Neutrophil (primary cell): ENCODE data around the gene TBC1D4.
A peak's percentile ranks its signal among the peaks of the same experiment; 100 is the strongest.

Source experiments
- H3K27ac ChIP-seq: fragments of 200-600 bp; sonication (generic); 2 replicates; pipeline ENCODE4 v1.5.1; 2016; ENCODE audit warnings: mild to moderate bottlenecking, moderate library complexity
- H3K27me3 ChIP-seq: fragments of 200-600 bp; sonication (generic); 2 replicates; pipeline ENCODE4 v1.6.0; 2016; ENCODE audit warnings: mild to moderate bottlenecking
- H3K36me3 ChIP-seq: fragments of 200-600 bp; sonication (generic); 2 replicates; pipeline ENCODE4 v1.5.1; 2017
- H3K4me1 ChIP-seq, 2 experiments: fragments of 200-600 bp in 1 of 2; sonication (generic) in 1 of 2; 1 replicate in 1 of 2; 2 replicates in 1 of 2; pipeline versions ENCODE4 v1.5.1 to v1.6.1; 2013 to 2016; ENCODE audit warnings: low read depth in 1 of 2, low read length in 1 of 2, mild to moderate bottlenecking in 1 of 2, moderate library complexity in 1 of 2; ENCODE audit not compliant: control insufficient read depth in 1 of 2, insufficient read depth in 1 of 2
- H3K4me3 ChIP-seq, 2 experiments: fragments of 200-600 bp in 1 of 2; sonication (generic) in 1 of 2; 1 replicate in 1 of 2; 2 replicates in 1 of 2; pipeline ENCODE4 v1.5.1; 2013 to 2016; ENCODE audit warnings: low read depth in 1 of 2, low read length in 1 of 2, mild to moderate bottlenecking in 1 of 2, moderate library complexity in 1 of 2
- H3K9me3 ChIP-seq: fragments of 200-600 bp; sonication (generic); 2 replicates; pipeline ENCODE4 v1.5.1; 2016
- CTCF ChIP-seq: fragments of 200-600 bp; sonication (generic); IDR thresholded peaks from 2 replicates; pipeline ENCODE4 v1.5.1; 2016; ENCODE audit warnings: antibody characterized with exemption

TBC1D4 gene

GRCh38 chr13:75481176-75482069 lies 546 bp downstream of the TBC1D4 start:
- H3K27me3 ChIP-seq: peaks cover 86% of the 10 kb centered on the region
- no peak for TF ChIP-seq CTCF

GRCh38 chr13:75480671-75481175 lies 1.2 kb downstream of the TBC1D4 start:
- H3K27me3 ChIP-seq: peaks cover 90% of the 10 kb centered on the region
- peaks cover 16 to 19% of the 10 kb centered on the region in 2 experiments for H3K4me1 ChIP-seq
- H3K36me3 ChIP-seq: no peaks in the 10 kb centered on the region
- H3K27ac ChIP-seq: no peak overlapping the region
- peak overlapping the region in 1 of 2 experiments; percentile 73 for H3K4me3 ChIP-seq
- no peak for TF ChIP-seq CTCF
- H3K9me3 ChIP-seq: no peaks in the 10 kb centered on the region

More at GRCh38 chr13:75481176-75482069, 546 bp downstream of the TBC1D4 start:
- H3K4me3 ChIP-seq: peak overlapping the region; percentile 73 to 75
- H3K4me1 ChIP-seq: peaks cover 23 to 26% of the 10 kb centered on the region in 2 experiments
- no peaks in the 10 kb centered on the region for H3K9me3 ChIP-seq
- H3K36me3 ChIP-seq: no peaks in the 10 kb centered on the region
- no peak overlapping the region for H3K27ac ChIP-seq

GRCh38 chr13:75479102-75479740 lies 2.7 kb downstream of the TBC1D4 start:
- TF ChIP-seq CTCF: no peak
- Histone ChIP-seq H3K4me3 (no peak overlapping the region), H3K9me3 (no peaks in the 10 kb centered on the region)

GRCh38 chr13:75478659-75479058 lies 3.3 kb downstream of the TBC1D4 start:
- Histone ChIP-seq H3K27me3 (peaks cover 76% of the 10 kb centered on the region), H3K9me3 (no peaks in the 10 kb centered on the region), H3K4me3 (no peak overlapping the region), H3K27ac (no peak overlapping the region), H3K36me3 (no peaks in the 10 kb centered on the region), H3K4me1 (peaks cover 15 to 16% of the 10 kb centered on the region in 2 experiments)
- no peak for TF ChIP-seq CTCF

More at GRCh38 chr13:75479102-75479740, 2.7 kb downstream of the TBC1D4 start:
- Histone ChIP-seq H3K36me3 (no peaks in the 10 kb centered on the region), H3K27ac (no peak overlapping the region), H3K27me3 (peaks cover 82% of the 10 kb centered on the region), H3K4me1 (peaks cover 15 to 16% of the 10 kb centered on the region in 2 experiments)

- TF ChIP-seq CTCF: no peak
- H3K27ac ChIP-seq: no peak overlapping the region
- no peaks in the 10 kb centered on the region for H3K9me3 ChIP-seq
- peaks cover 39% of the 10 kb centered on the region for H3K27me3 ChIP-seq
- no peaks in the 10 kb centered on the region for H3K4me1 ChIP-seq
- H3K4me3 ChIP-seq: no peak overlapping the region
- no peaks in the 10 kb centered on the region for H3K36me3 ChIP-seq
These were observed 7.0 kb downstream of the TBC1D4 start for GRCh38 chr13:75474956-75475355.
